HCT116 (cell line): ENCODE data around the gene GNAI2. TPM values are rescaled to one million over a fixed set of nuclear protein-coding genes. Genes with fewer than 3 reads are reported as not detected.
A peak's percentile ranks its signal among the peaks of the same experiment; 100 is the strongest.

Source experiments
- ATAC-seq: fragments of 200-7000 bp; cut with Tn5 transposase; 2 replicates; pipeline ENCODE4 v1.9.1; 2020; ENCODE audit warnings: mild to moderate bottlenecking, moderate library complexity
- BruUV-seq: library from RNA; stranded (reverse); fragments of 400-500 nt; replicated peaks from 2 replicates; lab custom pipeline; 2021; lab: Mats Ljungman, UMichigan
- CTCF ChIA-PET: fragments of 300-600 bp; sonication (Branson Sonifier 250); formaldehyde crosslinking; loops from one replicate; lab custom pipeline; 2021; ENCODE audit warnings: antibody characterized with exemption; lab: Charles Lee
- POLR2A ChIA-PET: fragments of 300-600, 350-600 bp; sonication (Branson Sonifier 250); formaldehyde crosslinking; loops from one replicate; lab custom pipeline; 2021; ENCODE audit warnings: antibody characterized with exemption; lab: Charles Lee
- RAD21 ChIA-PET, 2 experiments: fragments of 300-600 bp; sonication (Branson Sonifier 250); formaldehyde crosslinking; loops; one replicate each; lab custom pipeline; 2023; ENCODE audit warnings: low total read pairs in 2 of 2; ENCODE audit not compliant: uncharacterized antibody in 2 of 2, unreplicated experiment in 2 of 2, low non-redundant PET in 1 of 2; lab: Charles Lee
- DNase-seq: peaks from one replicate; pipeline ENCODE4 v3.0.0-alpha.2; 2010; ENCODE audit warnings: low read depth, low spot score
- H2AFZ ChIP-seq: fragments of 200-600 bp; shearing (Covaris generic), sonication (generic); 2 replicates; pipeline ENCODE4 v1.6.1; 2017; ENCODE audit warnings: low read depth, mixed run types, mixed read lengths, antibody characterized with exemption, low read length; ENCODE audit not compliant: poor library complexity, severe bottlenecking
- H3K27ac ChIP-seq: 2 replicates; pipeline ENCODE4 v1.5.1; 2012; ENCODE audit warnings: low read depth, low read length
- H3K27me3 ChIP-seq: fragments of 200-600 bp; sonication (generic); 2 replicates; pipeline ENCODE4 v1.6.1; 2016; ENCODE audit warnings: mixed run types, low read length, mixed read lengths; ENCODE audit not compliant: insufficient read depth
- H3K36me3 ChIP-seq, 2 experiments: fragments of 200-500 bp in 1 of 2; fragments of 200-600 bp in 1 of 2; sonication (Bioruptor generic) in 1 of 2; sonication (generic) in 1 of 2; 2 replicates each; pipeline versions ENCODE4 v1.5.1 to v1.6.1; 2014 to 2016; ENCODE audit warnings: low read length in 2 of 2, inconsistent platforms in 1 of 2, mixed read lengths in 1 of 2, mixed run types in 1 of 2; ENCODE audit not compliant: insufficient read depth in 2 of 2, control insufficient read depth in 1 of 2
- H3K4me1 ChIP-seq, 2 experiments: fragments of 200-600 bp in 1 of 2; sonication (generic) in 1 of 2; 2 replicates each; pipeline versions ENCODE4 v1.5.1 to v1.6.1; 2012 to 2017; ENCODE audit warnings: low read length in 2 of 2, inconsistent platforms in 1 of 2, mild to moderate bottlenecking in 1 of 2, mixed read lengths in 1 of 2, mixed run types in 1 of 2, moderate library complexity in 1 of 2; ENCODE audit not compliant: insufficient read depth in 2 of 2, control insufficient read depth in 1 of 2
- H3K4me2 ChIP-seq: fragments of 200-600 bp; sonication (generic); 2 replicates; pipeline ENCODE4 v1.6.1; 2017; ENCODE audit warnings: mixed run types, low read length, mixed read lengths
- H3K4me3 ChIP-seq, 2 experiments: fragments of 200-600 bp in 1 of 2; sonication (generic) in 1 of 2; replicated peaks in 1 of 2; 2 replicates each; pipeline ENCODE4 v1.5.1; 2011 to 2016; ENCODE audit warnings: low read length in 2 of 2, control low read depth in 1 of 2, low read depth in 1 of 2, mild to moderate bottlenecking in 1 of 2, mixed read lengths in 1 of 2, mixed run types in 1 of 2
- H3K79me2 ChIP-seq: fragments of 200-600 bp; sonication (generic); 2 replicates; pipeline ENCODE4 v1.6.1; 2017; ENCODE audit warnings: mild to moderate bottlenecking, mixed run types, low read length, moderate library complexity, mixed read lengths; ENCODE audit not compliant: insufficient read depth
- H3K9ac ChIP-seq: fragments of 200-600 bp; sonication (generic); 2 replicates; pipeline ENCODE4 v1.6.1; 2016; ENCODE audit warnings: low read length, mixed read lengths
- H3K9me2 ChIP-seq: fragments of 200-600 bp; sonication (generic), shearing (Covaris generic); 2 replicates; pipeline ENCODE4 v1.6.1; 2017; ENCODE audit warnings: mixed run types, mild to moderate bottlenecking, moderate library complexity; ENCODE audit not compliant: insufficient read depth
- H3K9me3 ChIP-seq, 2 experiments: fragments of 200-500 bp in 1 of 2; fragments of 200-600 bp in 1 of 2; sonication (Bioruptor generic) in 1 of 2; sonication (generic) in 1 of 2; 2 replicates each; pipeline ENCODE4 v1.6.1; 2014 to 2017; ENCODE audit warnings: low read length in 2 of 2, mixed read lengths in 2 of 2, inconsistent platforms in 1 of 2, low read depth in 1 of 2, mild to moderate bottlenecking in 1 of 2, mixed run types in 1 of 2, moderate library complexity in 1 of 2; ENCODE audit not compliant: control insufficient read depth in 1 of 2, insufficient read depth in 1 of 2
- H4K20me1 ChIP-seq: fragments of 200-600 bp; sonication (generic), shearing (Covaris generic); 2 replicates; pipeline ENCODE4 v1.6.1; 2017; ENCODE audit warnings: mixed run types, mild to moderate bottlenecking, moderate library complexity; ENCODE audit not compliant: insufficient read depth
- CEBPB ChIP-seq: IDR thresholded peaks from 2 replicates; pipeline ENCODE4 v1.6.1; 2012; ENCODE audit warnings: low read depth
- EGR1 ChIP-seq: IDR thresholded peaks from 2 replicates; pipeline ENCODE4 v1.6.1; 2012; ENCODE audit warnings: low read depth
- RAD21 ChIP-seq: IDR thresholded peaks from 2 replicates; pipeline ENCODE4 v1.6.1; 2012; ENCODE audit warnings: low read depth, mild to moderate bottlenecking
- intact Hi-C: fragments of 100-400 bp; cut with micrococcal nuclease; formaldehyde crosslinking; loops from 2 replicates; pipeline ENCODE4 v1.10.0; 2022
- total RNA-seq: library from RNA; stranded (reverse); gene quantifications from one replicate; pipeline ENCODE4 v1.2.1, GENCODE V29; 2021; ENCODE audit not compliant: unreplicated experiment
- TF ChIP-seq, protein P1 (sequence below), 3 experiments: fragments of 200-600 bp in 1 of 3; sonication (generic) in 1 of 3; IDR thresholded peaks in 2 of 3; conservative IDR thresholded peaks in 1 of 3; 2 replicates each; pipeline ENCODE4 v1.5.1; 2012 to 2017; ENCODE audit warnings: low read depth in 2 of 3, low read length in 2 of 3, antibody characterized with exemption in 1 of 3, borderline replicate concordance in 1 of 3, control low read depth in 1 of 3, mild to moderate bottlenecking in 1 of 3, mixed read lengths in 1 of 3, mixed run types in 1 of 3, moderate library complexity in 1 of 3; ENCODE audit not compliant: insufficient read depth in 1 of 3
- TF ChIP-seq, protein P2 (sequence below): IDR thresholded peaks from 2 replicates; pipeline ENCODE4 v1.6.1; 2012; ENCODE audit warnings: low read depth
- TF ChIP-seq, protein P3 (sequence below): IDR thresholded peaks from 2 replicates; pipeline ENCODE4 v1.6.1; 2012

GNAI2 gene
- total RNA-seq, 1 experiment from 2014 or later: 170 TPM

DNA sequence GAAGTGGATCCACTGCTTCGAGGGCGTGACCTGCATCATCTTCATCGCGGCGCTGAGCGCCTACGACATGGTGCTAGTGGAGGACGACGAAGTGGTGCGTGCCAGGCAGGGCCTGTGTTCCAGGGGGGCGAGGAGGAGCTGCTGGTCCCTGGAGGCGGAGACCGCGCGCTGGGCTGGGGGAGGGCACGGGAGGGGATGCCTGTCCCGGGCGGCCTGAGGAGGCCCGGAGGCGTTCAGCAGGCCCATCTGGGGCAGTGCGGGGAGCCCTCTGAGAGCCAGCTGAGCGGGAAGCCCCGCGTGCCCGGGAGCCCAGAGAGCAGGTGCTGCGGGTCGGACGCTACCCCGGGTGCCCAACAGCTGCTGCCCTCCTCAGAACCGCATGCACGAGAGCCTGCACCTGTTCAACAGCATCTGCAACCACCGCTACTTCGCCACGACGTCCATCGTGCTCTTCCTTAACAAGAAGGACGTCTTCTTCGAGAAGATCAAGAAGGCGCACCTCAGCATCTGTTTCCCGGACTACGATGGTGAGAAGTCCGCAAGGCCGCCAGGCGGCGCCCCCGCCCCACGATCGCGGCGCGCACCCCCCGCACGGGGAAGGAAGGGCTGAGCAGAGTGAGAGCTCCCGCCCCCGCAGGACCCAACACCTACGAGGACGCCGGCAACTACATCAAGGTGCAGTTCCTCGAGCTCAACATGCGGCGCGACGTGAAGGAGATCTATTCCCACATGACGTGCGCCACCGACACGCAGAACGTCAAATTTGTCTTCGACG lies 41.7 kb upstream of the GNAI2 start:
- Histone ChIP-seq H3K4me3 (0 out of 4 replicates have a peak overlapping the region, but pooled peaks of 1 of the 2 experiments have one; percentile 23), H4K20me1 (no peaks in the 10 kb centered on the region), H3K9ac (no peak overlapping the region), H3K27ac (no peak overlapping the region), H3K9me3 (no peaks in the 10 kb centered on the region), H3K9me2 (no peaks in the 10 kb centered on the region), H3K36me3 (no peaks in the 10 kb centered on the region), H3K27me3 (no peaks in the 10 kb centered on the region), H3K79me2 (no peaks in the 10 kb centered on the region), H3K4me1 (peaks cover 8 to 20% of the 10 kb centered on the region in 2 experiments; a peak in 3 of 4 replicates), H3K4me2 (peak overlapping the region; percentile 65), H2AFZ (peak overlapping the region; percentile 74)
- ChIA-PET RAD21 (interaction anchor here (1.0 to 3.0 kb wide), 10 partner anchors 11 to 98 kb away, joined by 3 to 48 read pairs (median 6); partner anchors contain the start of genes IFRD2 (in 1 of the 2) and SLC38A3 (in 1 of the 2)), CTCF (interaction anchor here (0.6 to 5.8 kb wide), 24 partner anchors 9 to 418 kb away, joined by 3 to 164 read pairs (median 6); partner anchors contain the start of genes CISH, GNAI2 and SLC38A3), POLR2A (interaction anchor here (1.1 to 1.9 kb wide), 6 partner anchors 11 to 105 kb away, joined by 3 to 12 read pairs (median 4); partner anchors contain the start of genes HYAL3, NAA80 and SLC38A3)
- BruUV-seq: no TSS peak
- DNase-seq (peak; percentile 49), ATAC-seq (peak; percentile 85)
- TF ChIP-seq CEBPB (no peak), EGR1 (peak; percentile 95), RAD21 (peak; percentile 99)
- TF ChIP-seq, protein P1, sequence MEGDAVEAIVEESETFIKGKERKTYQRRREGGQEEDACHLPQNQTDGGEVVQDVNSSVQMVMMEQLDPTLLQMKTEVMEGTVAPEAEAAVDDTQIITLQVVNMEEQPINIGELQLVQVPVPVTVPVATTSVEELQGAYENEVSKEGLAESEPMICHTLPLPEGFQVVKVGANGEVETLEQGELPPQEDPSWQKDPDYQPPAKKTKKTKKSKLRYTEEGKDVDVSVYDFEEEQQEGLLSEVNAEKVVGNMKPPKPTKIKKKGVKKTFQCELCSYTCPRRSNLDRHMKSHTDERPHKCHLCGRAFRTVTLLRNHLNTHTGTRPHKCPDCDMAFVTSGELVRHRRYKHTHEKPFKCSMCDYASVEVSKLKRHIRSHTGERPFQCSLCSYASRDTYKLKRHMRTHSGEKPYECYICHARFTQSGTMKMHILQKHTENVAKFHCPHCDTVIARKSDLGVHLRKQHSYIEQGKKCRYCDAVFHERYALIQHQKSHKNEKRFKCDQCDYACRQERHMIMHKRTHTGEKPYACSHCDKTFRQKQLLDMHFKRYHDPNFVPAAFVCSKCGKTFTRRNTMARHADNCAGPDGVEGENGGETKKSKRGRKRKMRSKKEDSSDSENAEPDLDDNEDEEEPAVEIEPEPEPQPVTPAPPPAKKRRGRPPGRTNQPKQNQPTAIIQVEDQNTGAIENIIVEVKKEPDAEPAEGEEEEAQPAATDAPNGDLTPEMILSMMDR (IDR thresholded peaks at IDR 0.05 in 2 of 3, conservative IDR thresholded peaks at IDR 0.05 in 1 of 3; ENCODE audit: borderline replicate concordance in 1 of 3, insufficient read depth in 1 of 3, low read depth in 2 of 3, low read length in 2 of 3): peak; percentile 86 to 96 (median 89)
- TF ChIP-seq, protein P2, sequence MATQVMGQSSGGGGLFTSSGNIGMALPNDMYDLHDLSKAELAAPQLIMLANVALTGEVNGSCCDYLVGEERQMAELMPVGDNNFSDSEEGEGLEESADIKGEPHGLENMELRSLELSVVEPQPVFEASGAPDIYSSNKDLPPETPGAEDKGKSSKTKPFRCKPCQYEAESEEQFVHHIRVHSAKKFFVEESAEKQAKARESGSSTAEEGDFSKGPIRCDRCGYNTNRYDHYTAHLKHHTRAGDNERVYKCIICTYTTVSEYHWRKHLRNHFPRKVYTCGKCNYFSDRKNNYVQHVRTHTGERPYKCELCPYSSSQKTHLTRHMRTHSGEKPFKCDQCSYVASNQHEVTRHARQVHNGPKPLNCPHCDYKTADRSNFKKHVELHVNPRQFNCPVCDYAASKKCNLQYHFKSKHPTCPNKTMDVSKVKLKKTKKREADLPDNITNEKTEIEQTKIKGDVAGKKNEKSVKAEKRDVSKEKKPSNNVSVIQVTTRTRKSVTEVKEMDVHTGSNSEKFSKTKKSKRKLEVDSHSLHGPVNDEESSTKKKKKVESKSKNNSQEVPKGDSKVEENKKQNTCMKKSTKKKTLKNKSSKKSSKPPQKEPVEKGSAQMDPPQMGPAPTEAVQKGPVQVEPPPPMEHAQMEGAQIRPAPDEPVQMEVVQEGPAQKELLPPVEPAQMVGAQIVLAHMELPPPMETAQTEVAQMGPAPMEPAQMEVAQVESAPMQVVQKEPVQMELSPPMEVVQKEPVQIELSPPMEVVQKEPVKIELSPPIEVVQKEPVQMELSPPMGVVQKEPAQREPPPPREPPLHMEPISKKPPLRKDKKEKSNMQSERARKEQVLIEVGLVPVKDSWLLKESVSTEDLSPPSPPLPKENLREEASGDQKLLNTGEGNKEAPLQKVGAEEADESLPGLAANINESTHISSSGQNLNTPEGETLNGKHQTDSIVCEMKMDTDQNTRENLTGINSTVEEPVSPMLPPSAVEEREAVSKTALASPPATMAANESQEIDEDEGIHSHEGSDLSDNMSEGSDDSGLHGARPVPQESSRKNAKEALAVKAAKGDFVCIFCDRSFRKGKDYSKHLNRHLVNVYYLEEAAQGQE: no peak
- TF ChIP-seq, protein P3, sequence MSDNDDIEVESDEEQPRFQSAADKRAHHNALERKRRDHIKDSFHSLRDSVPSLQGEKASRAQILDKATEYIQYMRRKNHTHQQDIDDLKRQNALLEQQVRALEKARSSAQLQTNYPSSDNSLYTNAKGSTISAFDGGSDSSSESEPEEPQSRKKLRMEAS: peak; percentile 86
- intact Hi-C loops: loop anchor here (1.0 kb wide), 1 partner anchor 32 kb away; no protein-coding TSS in a partner anchor
